ENCODE results near the gene RPS14. TPM values are rescaled to one million over a fixed set of nuclear protein-coding genes. Genes with fewer than 3 reads are reported as not detected.

Gene RPS14
- total RNA-seq, result 1,424 TPM

DNA sequence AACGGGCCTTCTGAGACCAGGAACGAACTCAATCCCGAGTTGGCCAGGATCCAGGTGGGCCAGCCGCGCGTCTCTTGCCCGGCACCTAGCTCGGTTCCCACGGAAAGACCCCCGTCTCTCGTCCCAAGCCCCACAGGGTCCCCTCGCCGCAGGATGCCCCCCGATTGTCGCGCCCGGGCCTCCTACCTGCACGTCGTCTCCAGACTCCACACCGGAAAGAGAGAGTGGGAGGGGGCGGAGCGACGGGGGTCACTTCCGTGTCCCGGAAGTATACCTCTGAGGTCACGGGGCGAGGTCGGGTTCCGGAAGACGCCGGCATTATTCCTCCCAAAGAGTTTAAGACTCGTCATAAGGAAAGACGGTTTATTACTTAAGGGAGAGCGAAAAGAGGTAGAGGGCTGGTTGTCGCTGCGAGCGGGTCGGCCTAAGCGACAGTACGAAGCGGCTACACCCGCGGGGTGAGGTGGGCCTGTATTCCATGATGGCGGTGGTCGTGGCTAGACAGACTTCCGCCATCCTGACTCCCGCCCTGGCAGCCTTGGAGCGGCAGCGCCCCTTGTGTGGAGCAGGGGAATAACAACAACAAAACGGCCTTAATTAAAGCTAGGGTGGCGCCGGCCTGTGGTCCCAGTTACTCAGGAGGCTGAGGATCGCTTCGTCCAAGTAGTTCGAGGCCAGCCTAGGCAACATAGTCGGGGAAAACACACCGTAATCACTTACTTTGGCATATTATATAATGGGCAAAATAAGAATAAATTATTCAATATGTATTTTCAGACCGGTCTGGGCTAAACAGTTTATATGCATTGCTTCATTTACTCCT, at the start of gene RPS14:
RPS14 (minus strand) TSS at position 223 of the 823 bp plus-strand sequence. CDS start 2,006 bp downstream, outside the sequence.
- peak; percentile 94 for DNase-seq (ENCODE audit: low spot score)

DNA sequence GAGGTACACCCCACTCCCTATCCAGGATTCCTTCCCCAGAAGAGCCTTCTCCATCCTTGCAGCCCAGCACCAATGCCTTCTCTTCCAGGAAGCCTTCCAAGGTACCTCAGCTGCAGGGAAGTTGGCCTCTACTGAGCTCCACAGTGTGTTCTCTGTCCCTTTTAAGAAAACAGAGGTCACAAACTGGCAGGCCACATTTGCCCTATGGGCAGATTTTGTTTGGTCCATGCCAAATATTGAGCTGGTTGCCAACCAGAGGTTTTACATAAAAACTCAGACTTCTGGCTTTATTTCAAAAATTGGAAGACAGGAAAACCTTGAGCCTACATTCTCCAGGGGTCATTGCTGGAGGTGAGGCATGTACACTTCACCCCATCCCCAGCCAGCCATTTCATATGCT, 49.4 kb upstream of the RPS14 start:
- no peak for DNase-seq (ENCODE audit: low spot score)

DNA sequence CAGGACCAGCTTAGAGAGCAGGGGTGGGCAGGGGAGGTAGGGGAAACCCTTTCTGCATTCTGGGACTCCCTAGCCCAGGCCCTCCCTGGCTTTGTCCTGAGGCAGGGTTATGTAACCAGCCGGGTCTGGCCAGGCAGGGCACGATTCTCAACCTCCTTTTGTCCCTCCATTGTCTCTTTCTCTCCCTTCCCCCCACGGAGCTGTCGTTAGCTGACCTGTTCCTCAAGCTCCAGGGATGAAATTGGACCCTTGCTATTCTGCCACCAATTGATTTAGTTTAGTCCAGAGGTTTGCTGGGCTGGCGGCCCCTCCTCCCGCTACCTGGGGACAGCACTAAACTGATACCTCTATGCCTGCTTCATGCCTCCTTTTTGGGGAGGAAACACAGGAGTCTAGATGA, 49.0 kb upstream of the RPS14 start:
- DNase-seq (ENCODE audit: low spot score), result no peak

DNA sequence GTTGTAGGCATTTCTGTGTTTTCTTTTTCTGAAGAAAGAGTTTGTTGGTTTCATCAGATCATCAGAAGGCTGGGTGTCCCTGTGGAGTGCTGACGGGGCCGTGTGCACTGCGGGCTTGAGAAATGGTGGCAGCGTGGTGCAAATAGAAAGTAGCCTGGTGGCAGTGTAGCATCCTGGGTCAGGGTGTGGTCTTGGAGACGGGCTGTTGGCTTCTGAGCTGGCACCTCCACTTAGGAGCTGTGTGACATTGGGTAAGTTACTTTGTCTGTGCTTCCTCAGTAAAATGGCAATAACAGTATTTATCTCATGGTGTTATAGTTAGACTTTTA, 48.4 kb upstream of the RPS14 start:
- no peak for DNase-seq (ENCODE audit: low spot score)

DNA sequence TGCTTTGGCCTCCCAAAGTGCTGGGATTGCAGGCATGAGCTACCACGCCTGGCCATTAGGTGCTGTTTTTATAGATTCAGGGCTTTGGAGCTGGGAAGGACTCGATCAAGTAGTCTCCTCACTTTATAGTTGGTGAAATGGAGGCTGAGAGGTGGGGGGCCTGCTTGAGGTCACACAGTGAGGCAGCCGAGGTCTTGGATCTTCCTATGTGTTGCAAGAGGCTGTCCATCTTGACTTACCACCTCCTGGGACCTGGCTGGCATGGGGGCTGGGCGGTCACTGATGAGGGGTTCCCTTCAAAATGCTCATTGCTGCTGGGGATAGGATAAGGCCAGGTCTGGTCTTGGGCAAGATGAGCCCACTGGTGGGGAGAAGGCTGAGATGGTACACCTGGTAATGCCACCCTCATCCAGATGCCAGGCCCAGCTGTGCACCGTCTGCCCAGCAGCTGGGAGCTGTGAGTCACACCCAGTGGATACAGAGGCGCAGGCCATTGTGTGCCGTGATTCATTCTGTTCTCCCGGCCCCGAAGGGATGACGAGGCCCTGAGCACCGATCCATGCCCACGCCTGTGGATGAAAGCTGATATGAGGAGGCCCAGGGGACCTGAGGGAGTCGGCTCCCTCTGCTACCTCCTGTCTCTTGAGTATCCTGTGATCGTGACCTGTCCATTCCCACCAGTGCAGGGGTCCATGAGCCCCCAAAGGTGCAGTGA, 47.9 kb upstream of the RPS14 start:
- peak; percentile 60 for DNase-seq (ENCODE audit: low spot score)

DNA sequence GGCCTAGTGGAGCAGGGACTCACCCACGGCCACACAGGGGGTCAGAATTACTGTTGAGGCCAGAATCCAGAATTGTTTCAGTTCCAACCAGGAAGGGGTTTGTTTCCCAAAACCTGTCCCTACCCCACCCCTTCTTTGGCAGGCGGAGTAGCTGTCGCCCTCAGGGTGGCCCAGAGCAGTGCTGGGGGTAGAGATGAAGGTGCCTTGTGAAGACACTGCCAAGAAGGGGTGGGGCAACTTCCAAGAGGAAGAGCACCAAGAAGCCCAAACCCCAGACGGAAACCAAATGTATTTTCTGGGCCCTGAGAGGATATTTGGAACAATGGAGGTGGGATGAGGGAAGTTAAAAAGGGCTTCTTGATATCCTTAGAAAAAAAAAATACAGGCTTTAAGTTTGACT, 47.0 kb upstream of the RPS14 start:
- DNase-seq (ENCODE audit: low spot score), result no peak

DNA sequence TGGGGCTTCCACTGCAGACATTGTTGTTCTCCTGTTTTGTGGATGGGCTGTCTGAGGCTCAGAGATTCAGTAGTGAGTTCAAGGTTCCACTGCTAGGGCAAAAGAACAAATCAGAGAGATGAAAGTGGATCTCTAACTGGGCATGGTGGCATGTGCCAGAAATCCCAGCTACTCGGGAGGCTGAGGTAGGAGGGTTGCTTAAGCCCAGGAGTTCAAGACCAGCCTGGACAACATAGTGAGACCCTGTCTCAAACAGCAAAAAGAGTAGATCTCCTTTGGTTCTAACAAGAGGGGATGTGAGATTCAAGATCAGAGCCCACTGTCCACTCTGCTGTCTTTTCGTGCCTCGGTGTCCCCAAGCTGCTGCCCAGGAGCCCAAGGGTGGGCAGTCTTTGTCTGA, 46.6 kb upstream of the RPS14 start:
- no peak for DNase-seq (ENCODE audit: low spot score)

DNA sequence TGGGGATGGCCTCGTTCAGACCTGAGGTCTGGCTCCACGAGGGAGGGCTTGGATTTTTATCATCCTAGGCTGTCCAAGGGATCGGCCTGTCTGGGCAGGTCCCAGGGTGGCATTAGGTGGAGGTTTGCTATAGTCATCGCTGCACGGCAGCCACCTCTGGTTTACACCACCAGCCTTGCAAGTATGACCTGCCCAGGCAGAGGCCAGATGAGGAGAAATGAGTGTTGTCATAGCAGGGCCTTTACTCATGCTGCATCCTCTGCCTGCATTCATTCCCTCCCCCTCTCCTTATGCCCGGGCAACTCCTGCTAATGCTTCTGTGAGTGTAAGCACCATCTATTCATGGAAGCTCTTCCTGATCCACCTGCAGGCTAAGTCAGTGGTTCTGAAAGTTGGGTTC, 43.1 kb upstream of the RPS14 start:
- no peak for DNase-seq (ENCODE audit: low spot score)

DNA sequence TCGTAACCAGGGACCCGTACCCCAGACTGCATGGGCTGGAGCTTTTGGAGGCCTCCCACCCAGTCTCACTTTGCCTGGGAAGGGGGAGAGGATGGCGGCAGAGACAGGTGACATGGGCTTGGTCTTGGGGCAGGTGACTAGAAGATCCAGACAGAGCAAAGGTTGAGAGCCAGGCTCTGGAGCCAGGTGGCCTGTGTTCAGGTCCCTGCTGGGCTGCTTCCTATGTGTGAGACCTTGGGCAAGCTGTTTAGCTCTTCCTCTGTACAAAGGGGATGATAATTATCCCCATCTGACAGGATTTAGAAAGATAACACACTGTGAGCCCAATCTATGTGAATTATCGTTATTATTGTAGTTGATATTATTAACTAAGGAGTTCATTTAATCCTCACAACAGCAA, 42.3 kb upstream of the RPS14 start:
- DNase-seq (ENCODE audit: low spot score), result no peak

DNA sequence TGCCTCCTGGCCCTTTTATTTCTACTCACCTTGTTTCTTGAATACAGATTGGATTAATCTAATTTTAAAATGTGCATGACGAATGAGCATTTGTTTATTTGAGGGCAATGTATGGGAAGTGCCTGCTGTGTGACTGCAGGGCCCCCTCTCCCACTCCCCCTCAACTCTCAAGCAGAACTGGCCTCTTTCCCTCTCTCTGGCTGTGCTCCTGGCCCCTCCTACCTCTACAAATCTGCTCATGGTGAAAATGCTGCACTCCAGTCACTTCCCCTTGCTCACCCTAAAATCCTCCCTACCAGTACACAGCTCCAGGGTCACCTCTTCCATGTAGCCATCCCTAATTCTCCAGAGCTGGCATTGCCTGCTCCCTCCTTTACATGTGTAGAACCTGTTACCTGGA, 41.2 kb upstream of the RPS14 start:
- DNase-seq (ENCODE audit: low spot score), result no peak

DNA sequence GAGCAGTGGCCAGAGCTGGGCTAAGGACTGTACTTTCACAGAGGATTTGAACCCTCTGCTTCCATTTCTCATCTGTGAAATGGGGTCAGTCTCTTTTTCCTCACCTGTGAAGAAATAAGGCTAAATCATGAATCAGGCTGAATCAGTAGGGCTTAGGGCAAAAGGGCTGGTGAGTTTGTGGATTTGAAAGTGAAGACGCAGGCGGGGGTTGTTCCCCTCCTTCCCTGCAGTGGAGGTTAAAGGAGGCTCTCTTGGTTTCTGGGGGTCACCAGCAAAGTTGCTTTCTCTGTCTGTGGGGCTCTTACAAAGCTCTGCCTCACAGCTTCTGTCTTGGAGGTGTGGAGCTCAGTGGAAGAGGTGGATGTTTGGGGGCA, 40.7 kb upstream of the RPS14 start:
- DNase-seq (ENCODE audit: low spot score), result no peak

DNA sequence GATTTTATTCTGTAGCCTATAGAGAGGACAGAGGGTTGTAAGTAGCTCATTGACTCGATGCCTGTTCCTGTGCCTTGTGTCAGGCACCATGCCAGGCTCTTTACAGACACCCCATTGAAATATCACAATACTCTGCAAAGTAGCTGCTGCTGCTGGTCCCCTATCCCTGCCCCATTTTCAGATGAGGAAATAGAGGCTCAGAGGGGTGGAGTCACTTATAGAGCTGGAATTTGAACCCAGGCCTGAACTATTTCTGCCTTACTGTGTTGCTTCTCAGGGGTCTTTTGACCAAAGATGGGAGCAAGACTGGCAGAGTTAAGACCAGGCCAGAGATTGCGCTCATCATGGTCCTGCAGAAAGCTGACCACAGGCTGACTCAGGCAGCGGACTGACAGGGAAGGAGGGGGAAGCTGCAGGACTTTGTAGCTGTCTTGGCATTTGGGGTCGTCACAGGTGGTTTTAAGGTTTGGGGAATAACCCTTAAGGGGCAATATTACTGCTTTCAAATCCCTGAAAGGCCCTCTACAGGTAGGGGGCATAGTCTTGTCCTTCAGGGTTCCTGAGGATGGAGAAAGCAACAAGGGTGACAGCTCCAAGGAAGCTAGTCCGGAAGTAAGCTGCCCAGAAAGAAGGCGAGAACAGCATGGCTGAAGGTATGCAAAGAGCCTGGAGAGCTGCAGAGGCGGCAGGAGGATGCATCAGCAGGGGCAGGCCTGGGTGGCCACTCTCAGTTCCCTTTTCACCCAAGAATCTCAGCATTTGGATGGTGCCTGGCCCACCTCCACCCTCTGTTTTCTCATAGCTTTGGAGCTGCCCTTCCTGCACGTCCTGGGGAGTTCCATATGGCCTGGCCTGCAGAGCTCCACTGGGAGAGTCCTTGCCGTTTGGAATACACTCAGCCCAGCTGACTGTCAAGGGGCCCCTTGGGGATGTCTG, 40.1 kb upstream of the RPS14 start:
- DNase-seq (ENCODE audit: low spot score), result no peak

DNA sequence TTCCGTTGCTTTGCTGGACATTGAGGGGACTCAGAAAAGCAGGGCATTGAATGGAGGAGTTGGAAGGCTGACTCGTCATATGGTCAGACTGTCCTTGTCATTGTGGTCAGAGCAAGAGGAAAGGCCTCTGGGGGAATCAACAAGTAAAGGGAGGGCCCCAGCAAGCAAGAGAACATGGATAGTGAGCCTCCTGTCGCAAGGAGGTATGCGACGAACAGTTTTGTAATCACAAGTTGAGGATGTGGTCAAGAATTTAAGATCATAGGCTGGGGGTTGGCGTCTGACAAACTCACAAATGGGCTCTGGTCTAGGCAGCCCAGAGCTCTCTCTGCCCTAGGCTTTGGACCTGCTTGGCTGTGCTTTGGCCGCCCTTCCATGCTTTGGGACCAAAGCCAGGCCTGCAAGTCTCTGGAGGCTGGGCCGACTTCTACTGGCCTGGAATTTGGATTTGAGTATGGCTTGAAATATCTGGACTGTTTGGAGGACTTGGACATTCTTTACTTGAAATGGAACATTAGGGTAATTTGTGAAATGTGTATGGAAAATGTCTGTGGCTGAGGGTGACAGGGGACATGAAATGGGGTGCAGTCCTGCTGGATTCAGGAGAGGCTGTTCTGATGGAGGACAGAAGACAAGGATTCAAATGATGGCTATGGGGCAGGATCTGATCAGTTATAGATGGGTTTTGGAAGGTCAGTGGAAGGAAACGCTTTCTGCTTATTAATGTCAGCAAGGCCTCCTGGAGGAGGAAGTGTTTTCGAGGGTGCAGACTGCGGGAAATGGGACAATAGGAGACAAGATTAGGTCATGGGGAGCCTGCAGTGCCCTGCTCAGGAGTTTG, 39.2 kb upstream of the RPS14 start:
- peak; percentile 70 for DNase-seq (ENCODE audit: low spot score)

DNA sequence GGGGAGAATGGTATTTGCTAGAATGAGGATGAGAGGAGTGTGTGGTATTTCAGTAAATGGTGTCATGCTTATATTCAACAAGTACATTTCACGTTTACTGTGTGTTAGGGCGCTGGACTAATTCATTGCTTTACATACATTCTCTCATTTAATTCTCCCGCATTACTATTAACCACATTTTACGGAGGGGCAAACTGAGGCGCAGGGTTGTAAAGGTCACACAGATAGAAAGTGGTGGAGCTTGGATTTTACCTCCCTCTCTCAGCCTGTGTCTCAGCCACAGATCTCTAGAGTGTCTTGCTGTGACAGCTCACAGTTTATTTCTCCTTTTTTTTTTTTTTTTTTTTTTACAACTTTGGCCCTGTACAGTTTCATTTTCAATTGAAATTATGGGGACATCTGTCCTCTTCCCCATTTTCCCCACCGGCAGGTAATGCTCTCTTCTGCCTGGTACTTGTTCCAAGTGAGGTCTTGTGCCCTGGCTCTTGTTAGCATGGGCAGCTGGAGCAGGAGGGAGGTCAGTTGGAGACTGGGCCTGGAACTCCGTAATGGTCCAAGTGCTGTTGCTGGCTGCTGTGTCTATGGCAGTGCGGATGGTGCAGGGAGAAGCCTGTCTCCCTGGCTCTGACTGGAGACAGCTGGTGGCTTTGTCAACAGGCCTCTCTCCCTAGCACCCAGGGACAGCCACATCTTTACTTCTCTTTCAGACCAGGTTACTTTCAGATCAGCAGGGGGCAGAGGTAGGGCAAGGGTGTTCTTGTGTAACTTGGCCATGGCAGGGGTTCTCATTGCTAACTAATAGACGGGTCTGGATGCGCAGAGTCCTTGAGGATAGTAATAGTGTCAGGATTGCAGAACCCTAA, 37.9 kb upstream of the RPS14 start:
- DNase-seq (ENCODE audit: low spot score), result no peak

DNA sequence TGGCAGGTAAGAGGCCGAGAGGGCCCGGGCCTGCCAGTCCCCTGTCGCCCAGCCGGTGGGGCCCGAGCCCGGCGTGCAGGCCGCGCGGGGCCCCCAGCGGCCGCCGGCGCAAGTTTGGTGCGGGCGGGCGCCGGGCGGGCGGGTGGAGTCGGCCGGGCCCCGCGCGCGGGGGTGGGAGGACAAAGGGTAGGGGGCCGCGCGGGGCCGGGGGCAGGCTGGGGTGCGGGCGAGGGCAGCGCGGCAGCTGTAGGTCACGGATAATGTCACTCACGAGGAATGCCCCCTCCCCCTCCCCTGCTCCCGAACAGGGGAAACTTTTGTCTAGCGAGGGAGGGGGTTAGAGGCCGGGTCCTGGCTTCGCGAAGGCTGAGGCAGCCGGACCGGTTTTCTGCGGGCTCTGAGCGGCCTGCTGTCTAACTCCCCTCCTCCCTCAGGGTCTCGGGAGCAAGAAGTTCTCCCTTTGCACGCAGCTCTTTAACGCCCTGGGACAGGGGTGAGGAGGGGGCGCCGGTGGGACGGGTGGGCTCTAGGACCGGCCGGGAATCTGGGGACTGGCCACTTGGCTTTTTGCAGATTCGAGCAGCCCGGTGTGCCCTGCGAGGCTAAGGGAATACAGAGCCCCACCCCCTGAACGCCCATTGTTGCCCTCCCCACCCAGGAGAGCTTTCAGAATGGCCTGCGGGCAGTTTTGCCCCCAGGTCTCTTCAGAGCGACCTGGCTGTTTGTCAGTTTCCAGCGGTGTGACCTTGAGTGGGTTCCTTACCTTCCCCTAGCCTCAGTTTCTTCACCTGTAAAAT, 37.1 kb upstream of the RPS14 start:
- peak; percentile 47 for DNase-seq (ENCODE audit: low spot score)

DNA sequence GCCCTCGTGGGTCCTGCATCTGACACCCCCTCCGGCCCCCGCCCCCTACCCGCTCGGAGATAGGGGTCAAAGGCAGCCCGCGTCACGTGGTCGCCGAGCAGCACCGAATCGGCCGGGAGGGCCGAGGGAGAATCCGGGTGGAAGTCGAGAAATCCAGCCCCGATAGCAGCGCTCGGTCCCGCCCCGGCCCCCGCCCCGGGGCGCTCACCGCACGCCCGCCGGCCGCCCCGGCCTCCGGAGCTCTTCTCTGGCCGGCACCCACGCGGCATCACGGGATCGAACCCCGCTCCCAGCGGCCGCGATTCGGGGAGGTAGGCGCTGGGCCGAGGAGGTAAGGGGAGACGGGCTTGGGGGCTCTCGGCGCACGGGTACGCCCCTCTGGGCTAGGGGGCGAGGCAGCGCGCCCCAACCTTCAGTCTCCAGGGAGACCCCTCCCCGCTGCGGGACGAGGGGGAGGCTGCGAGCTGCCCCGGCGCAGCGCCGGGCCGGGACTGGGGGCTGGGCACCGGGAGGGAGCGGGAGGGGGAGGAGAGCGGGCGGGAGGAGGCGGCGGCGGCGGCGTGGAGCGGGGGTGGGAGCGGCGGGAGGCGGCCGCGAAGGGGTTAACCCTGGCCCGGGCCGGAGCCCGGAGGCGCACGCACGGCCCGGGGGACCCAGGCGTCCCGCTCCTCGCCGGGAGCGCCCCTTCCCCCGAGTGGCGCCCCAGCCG, 36.3 kb upstream of the RPS14 start:
- DNase-seq (ENCODE audit: low spot score), result no peak

DNA sequence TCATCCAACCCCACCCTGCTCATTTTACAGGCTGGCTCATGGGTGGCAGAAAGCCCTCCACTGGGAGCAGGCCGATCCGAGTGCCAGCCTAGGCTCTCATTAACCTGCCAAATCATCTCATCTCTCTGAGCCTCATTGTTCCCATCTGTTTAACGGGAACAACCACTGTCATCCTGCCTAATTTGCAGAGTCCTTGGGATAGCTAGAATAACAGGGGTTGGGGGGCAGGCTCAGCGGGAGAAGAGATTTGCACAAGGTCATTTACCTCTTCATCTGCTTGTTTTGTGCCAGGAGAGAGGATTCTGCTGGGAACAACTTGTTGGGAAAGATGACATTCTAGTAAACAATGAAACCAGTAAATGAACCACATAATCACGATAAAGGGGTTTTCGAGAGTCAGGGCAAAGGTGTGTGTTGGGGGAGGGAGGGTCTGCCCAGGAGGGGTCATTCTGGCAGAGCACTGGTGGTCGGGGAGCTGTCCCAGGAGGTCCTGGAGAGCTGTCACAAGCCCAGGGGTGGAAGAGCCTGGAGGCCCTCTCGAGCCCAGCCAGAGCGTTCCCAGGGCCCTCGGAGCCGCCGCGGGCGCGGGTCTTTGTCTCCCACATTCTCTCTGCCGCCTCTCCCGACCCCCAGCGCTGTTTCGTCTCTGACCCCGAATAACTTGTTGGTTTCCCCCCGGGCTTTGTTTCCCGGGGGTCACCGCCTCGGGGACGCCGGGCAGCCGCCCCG, 35.6 kb upstream of the RPS14 start:
- DNase-seq (ENCODE audit: low spot score), result no peak

DNA sequence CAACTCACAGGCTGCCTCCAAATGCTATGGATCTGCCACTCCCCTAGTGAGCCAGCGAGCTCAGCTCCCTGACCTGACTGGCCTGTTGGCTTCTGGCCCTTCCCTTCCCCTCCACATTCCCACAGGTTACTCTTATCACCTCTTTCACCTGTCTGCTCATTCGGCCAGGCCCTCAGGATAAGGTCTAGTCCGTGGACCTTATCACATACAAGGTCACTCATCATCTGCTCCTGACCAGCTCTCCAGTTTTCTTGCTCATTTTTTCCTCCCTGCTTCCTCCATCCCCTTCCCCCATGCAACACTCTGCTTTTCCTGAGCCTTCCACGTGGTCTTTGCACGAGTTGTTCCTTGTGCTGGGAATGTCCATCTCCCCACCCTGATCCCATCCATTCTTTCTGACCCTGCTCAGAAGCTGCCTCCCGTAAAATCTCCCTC, 32.5 kb upstream of the RPS14 start:
- DNase-seq (ENCODE audit: low spot score), result no peak

DNA sequence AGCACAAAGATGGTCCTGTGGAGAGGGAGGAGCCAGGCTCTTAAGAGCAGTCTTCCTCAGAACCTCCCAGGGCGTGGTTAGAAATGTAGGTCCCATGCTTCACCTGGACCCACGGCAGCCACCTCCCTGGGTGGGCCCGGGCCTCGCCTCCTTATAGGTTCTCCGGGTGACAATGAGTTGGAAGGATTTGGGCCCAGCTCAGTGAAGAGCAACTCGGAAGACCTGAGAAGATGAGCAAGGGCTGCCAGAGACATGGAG, 32.1 kb upstream of the RPS14 start:
- DNase-seq (ENCODE audit: low spot score), result no peak
